ENCODE data around the gene TBCEL.
"Not testable (repeated sequence)": the region's sequence is repeated elsewhere in the genome, so short reads cannot be mapped to it uniquely, and the experiment has no call there.

TBCEL gene

GRCh38 chr11:121108413-121108812 lies 84.5 kb downstream of the TBCEL start:
- no peak for DNase-seq (ENCODE audit: low read depth)

GRCh38 chr11:121109471-121109870 lies 85.6 kb downstream of the TBCEL start:
- no peak for DNase-seq (ENCODE audit: low read depth)

- no peak for DNase-seq (ENCODE audit: low read depth)
Measured at GRCh38 chr11:121109916-121110586, 86.1 kb downstream of the TBCEL start.

- DNase-seq (ENCODE audit: low read depth), result no peak
Measured at GRCh38 chr11:121110871-121111724, 87.2 kb downstream of the TBCEL start.

- DNase-seq (ENCODE audit: low read depth), result peak; percentile 71
Measured at GRCh38 chr11:121112498-121113455, 88.9 kb downstream of the TBCEL start.

- no peak for DNase-seq (ENCODE audit: low read depth)
Measured at GRCh38 chr11:121113611-121114010, 89.7 kb downstream of the TBCEL start.

GRCh38 chr11:121115024-121115423 lies 91.1 kb downstream of the TBCEL start:
- DNase-seq (ENCODE audit: low read depth), result not testable (repeated sequence)

GRCh38 chr11:121117788-121118187 lies 93.9 kb downstream of the TBCEL start:
- no peak for DNase-seq (ENCODE audit: low read depth)

GRCh38 chr11:121119440-121119839 lies 95.5 kb downstream of the TBCEL start:
- DNase-seq (ENCODE audit: low read depth), result peak; percentile 5

- DNase-seq (ENCODE audit: low read depth), result no peak
Measured at GRCh38 chr11:121122328-121122727, 98.4 kb downstream of the TBCEL start.

GRCh38 chr11:121123496-121124069 lies 99.7 kb downstream of the TBCEL start:
- no peak for DNase-seq (ENCODE audit: low read depth)

- DNase-seq (ENCODE audit: low read depth), result no peak
Measured at GRCh38 chr11:121127809-121128208, 103.9 kb downstream of the TBCEL start.

GRCh38 chr11:121129362-121130340 lies 105.7 kb downstream of the TBCEL start:
- no peak for DNase-seq (ENCODE audit: low read depth)

GRCh38 chr11:121131656-121132055 lies 107.8 kb downstream of the TBCEL start:
- DNase-seq (ENCODE audit: low read depth), result no peak

- DNase-seq (ENCODE audit: low read depth), result peak; percentile 5
Measured at GRCh38 chr11:121132211-121132976, 108.5 kb downstream of the TBCEL start.

GRCh38 chr11:121134741-121135312 lies 110.9 kb downstream of the TBCEL start:
- no peak for DNase-seq (ENCODE audit: low read depth)

- DNase-seq (ENCODE audit: low read depth), result no peak
Measured at GRCh38 chr11:121137005-121137404, 113.1 kb downstream of the TBCEL start.

- DNase-seq (ENCODE audit: low read depth), result no peak
Measured at GRCh38 chr11:121138259-121138658, 114.4 kb downstream of the TBCEL start.

- no peak for DNase-seq (ENCODE audit: low read depth)
Measured at GRCh38 chr11:121140369-121140768, 116.5 kb downstream of the TBCEL start.
